PFSK-1 (cell line): Measurements from ENCODE around the gene RNF220.

ENCODE experiments used
- FOXP2 ChIP-seq: optimal IDR thresholded peaks from 2 replicates; pipeline ENCODE3; 2011; ENCODE audit warnings: borderline replicate concordance, control low read depth, inconsistent platforms; ENCODE audit not compliant: insufficient read depth; ENCODE audit errors: extremely low read length, extremely low read depth
- POLR2AphosphoS5 ChIP-seq: IDR thresholded peaks from 2 replicates; pipeline ENCODE4 v1.6.1; 2012; ENCODE audit warnings: low read depth, mild to moderate bottlenecking, control low read depth, low read length, moderate library complexity
- SIN3A ChIP-seq: IDR thresholded peaks from 2 replicates; pipeline ENCODE4 v1.6.1; 2012; ENCODE audit warnings: mild to moderate bottlenecking, low read length, moderate library complexity, borderline replicate concordance; ENCODE audit not compliant: insufficient read depth
- TAF1 ChIP-seq: IDR thresholded peaks from 2 replicates; pipeline ENCODE4 v1.6.1; 2012; ENCODE audit warnings: low read length, control low read depth, borderline replicate concordance; ENCODE audit not compliant: insufficient read depth
- TF ChIP-seq, protein P1 (sequence below), 2 experiments: IDR thresholded peaks; 2 replicates each; pipeline versions ENCODE4 v1.6.1 to v1.8.0; 2011 to 2012; ENCODE audit warnings: low read depth in 2 of 2, low read length in 2 of 2, control low read depth in 1 of 2, inconsistent platforms in 1 of 2, mild to moderate bottlenecking in 1 of 2, moderate library complexity in 1 of 2; ENCODE audit not compliant: insufficient read depth in 1 of 2

The RNF220 gene

DNA sequence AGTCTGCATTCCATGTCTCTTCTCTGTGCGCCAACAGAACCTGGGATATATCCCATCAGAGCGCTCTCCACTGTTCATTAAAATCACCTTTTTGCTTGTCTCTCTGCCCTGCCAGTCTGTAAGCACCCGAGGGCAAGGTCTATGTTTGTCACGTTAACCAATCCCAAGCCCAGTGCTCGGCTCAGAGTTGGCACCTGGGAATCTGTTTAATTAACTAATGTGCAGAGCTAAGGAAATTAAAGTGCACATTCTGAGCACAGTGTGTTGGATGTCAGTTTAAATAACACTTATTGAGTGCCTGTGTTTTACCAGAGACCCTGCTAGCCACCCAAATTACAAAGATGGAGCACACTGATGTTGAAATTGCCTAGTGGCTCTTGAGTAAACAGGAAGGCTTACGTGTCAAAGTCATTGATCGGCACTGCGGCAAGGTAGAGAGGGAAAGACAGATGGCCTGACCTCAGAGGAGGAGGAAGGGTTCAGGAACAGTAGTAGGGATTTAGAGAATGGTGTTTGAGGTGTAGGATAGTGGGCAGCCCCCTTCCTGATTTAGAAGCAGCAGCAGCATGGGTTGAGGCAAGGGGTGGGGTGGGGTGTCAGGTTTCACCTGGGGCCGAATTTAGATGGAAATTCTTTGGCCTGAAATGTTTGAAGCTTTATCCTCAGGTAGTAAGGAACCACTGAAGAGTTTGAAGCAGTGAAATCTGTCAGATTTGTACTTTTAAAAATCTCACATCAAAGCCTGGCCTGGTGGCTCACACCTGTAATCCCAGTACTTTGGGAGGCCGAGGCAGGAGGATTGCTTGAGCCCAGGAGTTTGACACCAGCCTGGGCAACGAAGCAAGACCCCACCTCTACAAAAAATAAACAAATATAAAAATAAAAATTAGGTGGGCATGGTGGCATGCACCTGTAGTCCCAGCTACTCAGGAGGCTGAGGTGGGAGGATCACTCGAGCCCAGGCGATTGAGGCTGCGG, 277.1 kb downstream of the RNF220 start:
- no peak for TF ChIP-seq FOXP2
- TF ChIP-seq SIN3A, result no peak
- TF ChIP-seq, protein P1, sequence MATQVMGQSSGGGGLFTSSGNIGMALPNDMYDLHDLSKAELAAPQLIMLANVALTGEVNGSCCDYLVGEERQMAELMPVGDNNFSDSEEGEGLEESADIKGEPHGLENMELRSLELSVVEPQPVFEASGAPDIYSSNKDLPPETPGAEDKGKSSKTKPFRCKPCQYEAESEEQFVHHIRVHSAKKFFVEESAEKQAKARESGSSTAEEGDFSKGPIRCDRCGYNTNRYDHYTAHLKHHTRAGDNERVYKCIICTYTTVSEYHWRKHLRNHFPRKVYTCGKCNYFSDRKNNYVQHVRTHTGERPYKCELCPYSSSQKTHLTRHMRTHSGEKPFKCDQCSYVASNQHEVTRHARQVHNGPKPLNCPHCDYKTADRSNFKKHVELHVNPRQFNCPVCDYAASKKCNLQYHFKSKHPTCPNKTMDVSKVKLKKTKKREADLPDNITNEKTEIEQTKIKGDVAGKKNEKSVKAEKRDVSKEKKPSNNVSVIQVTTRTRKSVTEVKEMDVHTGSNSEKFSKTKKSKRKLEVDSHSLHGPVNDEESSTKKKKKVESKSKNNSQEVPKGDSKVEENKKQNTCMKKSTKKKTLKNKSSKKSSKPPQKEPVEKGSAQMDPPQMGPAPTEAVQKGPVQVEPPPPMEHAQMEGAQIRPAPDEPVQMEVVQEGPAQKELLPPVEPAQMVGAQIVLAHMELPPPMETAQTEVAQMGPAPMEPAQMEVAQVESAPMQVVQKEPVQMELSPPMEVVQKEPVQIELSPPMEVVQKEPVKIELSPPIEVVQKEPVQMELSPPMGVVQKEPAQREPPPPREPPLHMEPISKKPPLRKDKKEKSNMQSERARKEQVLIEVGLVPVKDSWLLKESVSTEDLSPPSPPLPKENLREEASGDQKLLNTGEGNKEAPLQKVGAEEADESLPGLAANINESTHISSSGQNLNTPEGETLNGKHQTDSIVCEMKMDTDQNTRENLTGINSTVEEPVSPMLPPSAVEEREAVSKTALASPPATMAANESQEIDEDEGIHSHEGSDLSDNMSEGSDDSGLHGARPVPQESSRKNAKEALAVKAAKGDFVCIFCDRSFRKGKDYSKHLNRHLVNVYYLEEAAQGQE (IDR thresholded peaks at IDR 0.05; ENCODE audit: insufficient read depth in 1 of 2, low read depth in 2 of 2, low read length in 2 of 2), result no peak
- TF ChIP-seq POLR2AphosphoS5, result no peak
- no peak for TF ChIP-seq TAF1

DNA sequence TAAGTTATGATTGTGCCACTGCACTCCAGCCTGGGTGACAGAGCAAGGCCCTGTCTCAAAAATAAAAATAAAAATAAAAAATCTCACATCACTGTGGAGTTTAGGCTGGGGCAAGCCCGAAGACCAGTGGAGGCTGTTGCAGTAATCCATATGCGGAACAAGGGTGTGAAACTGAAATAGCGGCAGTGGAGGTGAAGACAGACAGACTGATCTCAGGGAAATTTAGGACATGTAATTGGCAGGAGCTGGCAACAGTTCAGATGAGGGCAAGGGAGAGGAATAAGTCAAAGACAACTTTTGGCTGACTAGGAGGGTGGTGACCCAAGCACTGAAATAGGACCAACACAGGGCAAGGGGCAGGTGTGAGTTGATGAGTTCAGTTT, 277.8 kb downstream of the RNF220 start:
- TF ChIP-seq, protein P1 (IDR thresholded peaks at IDR 0.05; ENCODE audit: insufficient read depth in 1 of 2, low read depth in 2 of 2, low read length in 2 of 2), result no peak
- TF ChIP-seq POLR2AphosphoS5, result no peak
- no peak for TF ChIP-seq TAF1
- no peak for TF ChIP-seq SIN3A
- TF ChIP-seq FOXP2, result no peak

DNA sequence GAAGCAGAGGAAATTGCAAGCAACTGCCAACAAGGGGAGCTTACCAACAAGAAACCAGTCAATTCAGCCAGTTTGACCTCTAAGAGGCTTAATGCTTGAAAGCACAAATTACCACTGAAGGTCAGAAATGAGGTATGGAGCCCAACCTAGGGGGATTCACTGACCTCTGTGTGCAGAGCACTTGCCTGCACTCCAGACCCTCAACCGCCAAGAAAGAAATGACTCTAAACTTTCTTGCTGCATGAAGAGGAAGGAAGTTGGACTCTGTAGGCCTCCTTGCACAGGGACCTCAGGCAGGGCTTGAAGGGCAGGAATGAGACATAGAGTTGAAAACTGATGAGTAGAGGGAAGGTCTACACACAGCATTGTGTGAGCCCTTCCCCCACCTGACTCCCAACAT, 279.5 kb downstream of the RNF220 start:
- TF ChIP-seq FOXP2 (no peak), TAF1 (no peak), POLR2AphosphoS5 (no peak), SIN3A (no peak)
- TF ChIP-seq, protein P1 (IDR thresholded peaks at IDR 0.05; ENCODE audit: insufficient read depth in 1 of 2, low read depth in 2 of 2, low read length in 2 of 2), result no peak

DNA sequence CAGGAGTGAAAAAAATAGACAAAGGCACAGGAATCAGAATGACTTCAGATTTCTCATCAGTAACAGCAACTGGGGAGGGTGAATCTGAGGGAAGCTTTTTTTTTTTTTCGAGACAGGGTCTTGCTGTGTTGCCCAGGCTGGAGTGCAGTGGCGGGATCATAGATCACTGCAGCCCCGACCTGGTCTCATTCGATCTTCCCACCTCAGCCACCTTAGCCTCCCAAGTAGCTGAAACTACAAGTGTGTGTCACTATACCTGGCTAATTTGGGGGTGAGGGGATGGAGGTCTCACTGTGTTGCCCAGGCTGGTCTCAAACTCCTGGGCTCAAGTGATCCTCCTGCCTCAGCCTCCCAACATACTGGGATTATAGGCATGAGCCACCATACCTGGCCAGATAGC, 280.2 kb downstream of the RNF220 start:
- TF ChIP-seq, protein P1 (IDR thresholded peaks at IDR 0.05; ENCODE audit: insufficient read depth in 1 of 2, low read depth in 2 of 2, low read length in 2 of 2), result no peak
- TF ChIP-seq SIN3A, result no peak
- no peak for TF ChIP-seq TAF1
- no peak for TF ChIP-seq FOXP2
- TF ChIP-seq POLR2AphosphoS5, result no peak
